Ascending aorta (tissue), 2 donors: ENCODE results near the gene GOLPH3. TPM values are rescaled to one million over a fixed set of nuclear protein-coding genes. Genes with fewer than 3 reads are reported as not detected.
"Not testable (repeated sequence)": the region's sequence is repeated elsewhere in the genome, so short reads cannot be mapped to it uniquely, and the experiment has no call there.

ENCODE experiments used
- DNase-seq, 2 donors: peaks; one replicate each; pipeline ENCODE4 v3.0.0-alpha.2; 2019; ENCODE audit warnings: low spot score in 2 of 2
- H3K27ac ChIP-seq, 2 donors: fragments of 200-600 bp; sonication (generic); one replicate each; pipeline ENCODE4 v1.5.1; 2016 to 2017; ENCODE audit warnings: mild to moderate bottlenecking in 1 of 2
- H3K27me3 ChIP-seq: fragments of 200-600 bp; sonication (generic); one replicate; pipeline ENCODE4 v1.5.1; 2017
- H3K36me3 ChIP-seq, 2 donors: fragments of 200-600 bp; sonication (generic); one replicate each; pipeline ENCODE4 v1.5.1; 2016
- H3K4me1 ChIP-seq, 2 donors: fragments of 200-600 bp; sonication (generic); one replicate each; pipeline ENCODE4 v1.5.1; 2016 to 2017; ENCODE audit warnings: mild to moderate bottlenecking in 1 of 2
- H3K4me3 ChIP-seq, 2 donors: fragments of 200-600 bp; sonication (generic); one replicate each; pipeline ENCODE4 v1.5.1; 2016 to 2017; ENCODE audit warnings: mild to moderate bottlenecking in 1 of 2
- H3K9me3 ChIP-seq, 2 donors: fragments of 200-600 bp; sonication (generic); one replicate each; pipeline ENCODE4 v1.5.1; 2016
- CTCF ChIP-seq, 3 experiments: fragments of 200-600 bp in 2 of 3; fragments of 450-650 bp in 1 of 3; sonication (generic) in 2 of 3; IDR thresholded peaks; one replicate each; pipeline ENCODE4 v1.5.1; 2016 to 2019; ENCODE audit warnings: antibody characterized with exemption in 3 of 3, mild to moderate bottlenecking in 1 of 3, moderate library complexity in 1 of 3
- intact Hi-C: fragments of 100-400 bp; cut with DNase I; formaldehyde crosslinking; loops from one replicate; pipeline ENCODE4 v1.15.1; 2023
- total RNA-seq: library from RNA; depleted of rRNA; stranded (reverse); fragments of >200 nt; gene quantifications from one replicate; pipeline ENCODE4 v1.1.0, GENCODE V29; 2016

Gene GOLPH3
- total RNA-seq, 1 donor from 2014 or later = 171 TPM

- no peak for DNase-seq
- Histone ChIP-seq H3K27ac (no peak overlapping the region), H3K27me3 (no peaks in the 10 kb centered on the region), H3K36me3 (peaks cover 16% of the 10 kb centered on the region in 2 donors), H3K4me3 (no peak overlapping the region), H3K9me3 (no peaks in the 10 kb centered on the region), H3K4me1 (peaks cover 0 to 3% of the 10 kb centered on the region in 2 donors)
- no peak for TF ChIP-seq CTCF (IDR thresholded peaks at IDR 0.05)
- intact Hi-C loops = no loop called here
These were observed 50.0 kb downstream of the GOLPH3 start for GRCh38 chr5:32123889-32124676.

- Histone ChIP-seq H3K4me3 (no peak overlapping the region), H3K36me3 (peaks cover 16% of the 10 kb centered on the region in 2 donors), H3K9me3 (no peaks in the 10 kb centered on the region), H3K27me3 (no peaks in the 10 kb centered on the region), H3K27ac (no peak overlapping the region), H3K4me1 (peaks cover 0 to 3% of the 10 kb centered on the region in 2 donors)
- intact Hi-C loops = no loop called here
- no peak for TF ChIP-seq CTCF (IDR thresholded peaks at IDR 0.05)
- no peak for DNase-seq
These were observed 50.9 kb downstream of the GOLPH3 start for GRCh38 chr5:32123058-32123805.

- H3K36me3 ChIP-seq, H3K9me3 ChIP-seq, DNase-seq, H3K4me3 ChIP-seq, H3K4me1 ChIP-seq, intact Hi-C loops, H3K27me3 ChIP-seq, H3K27ac ChIP-seq: not testable (repeated sequence)
These were observed 55.2 kb downstream of the GOLPH3 start for GRCh38 chr5:32118922-32119321.

- no peak for TF ChIP-seq CTCF (IDR thresholded peaks at IDR 0.05)
- DNase-seq = no peak
- intact Hi-C loops = no loop called here
- Histone ChIP-seq H3K27ac (no peak overlapping the region), H3K4me1 (no peaks in the 10 kb centered on the region), H3K27me3 (no peaks in the 10 kb centered on the region), H3K4me3 (no peak overlapping the region), H3K36me3 (peaks cover 12 to 17% of the 10 kb centered on the region in 2 donors), H3K9me3 (no peaks in the 10 kb centered on the region)
These were observed 57.4 kb downstream of the GOLPH3 start for GRCh38 chr5:32116574-32117313.

- intact Hi-C loops = no loop called here
- Histone ChIP-seq H3K9me3 (no peaks in the 10 kb centered on the region), H3K4me3 (no peak overlapping the region), H3K36me3 (peaks cover 12 to 22% of the 10 kb centered on the region in 2 donors), H3K27ac (no peak overlapping the region), H3K27me3 (no peaks in the 10 kb centered on the region), H3K4me1 (no peaks in the 10 kb centered on the region)
- no peak for TF ChIP-seq CTCF (IDR thresholded peaks at IDR 0.05)
- DNase-seq = no peak
These were observed 58.1 kb downstream of the GOLPH3 start for GRCh38 chr5:32115985-32116384.
